ENCODE measurements around the gene MROH7.

- TF ChIP-seq CTCF (conservative IDR thresholded peaks at IDR 0.05; ENCODE audit: low read length) (no peak), EZH2phosphoT487 (IDR thresholded peaks at IDR 0.05; ENCODE audit: borderline replicate concordance) (no peak)
Measured at GRCh38 chr1:54599211-54599823, 42.3 kb upstream of the MROH7 start.
